Measurements from ENCODE around the gene VAV2. TPM values are rescaled to one million over a fixed set of nuclear protein-coding genes. Genes with fewer than 3 reads are reported as not detected.

VAV2 gene
- total RNA-seq, 2 donors from 2014 or later, result 3.4 to 6.0 TPM

GRCh38 chr9:134032456-134033222 lies 40.5 kb upstream of the VAV2 start:
- Histone ChIP-seq H3K36me3 (peaks cover 58% of the 10 kb centered on the region), H3K27ac (no peak overlapping the region), H3K27me3 (no peaks in the 10 kb centered on the region), H3K9me3 (peaks cover 0 to 2% of the 10 kb centered on the region in 2 donors), H3K4me1 (no peaks in the 10 kb centered on the region), H3K4me3 (no peak overlapping the region)
- TF ChIP-seq, protein P1, sequence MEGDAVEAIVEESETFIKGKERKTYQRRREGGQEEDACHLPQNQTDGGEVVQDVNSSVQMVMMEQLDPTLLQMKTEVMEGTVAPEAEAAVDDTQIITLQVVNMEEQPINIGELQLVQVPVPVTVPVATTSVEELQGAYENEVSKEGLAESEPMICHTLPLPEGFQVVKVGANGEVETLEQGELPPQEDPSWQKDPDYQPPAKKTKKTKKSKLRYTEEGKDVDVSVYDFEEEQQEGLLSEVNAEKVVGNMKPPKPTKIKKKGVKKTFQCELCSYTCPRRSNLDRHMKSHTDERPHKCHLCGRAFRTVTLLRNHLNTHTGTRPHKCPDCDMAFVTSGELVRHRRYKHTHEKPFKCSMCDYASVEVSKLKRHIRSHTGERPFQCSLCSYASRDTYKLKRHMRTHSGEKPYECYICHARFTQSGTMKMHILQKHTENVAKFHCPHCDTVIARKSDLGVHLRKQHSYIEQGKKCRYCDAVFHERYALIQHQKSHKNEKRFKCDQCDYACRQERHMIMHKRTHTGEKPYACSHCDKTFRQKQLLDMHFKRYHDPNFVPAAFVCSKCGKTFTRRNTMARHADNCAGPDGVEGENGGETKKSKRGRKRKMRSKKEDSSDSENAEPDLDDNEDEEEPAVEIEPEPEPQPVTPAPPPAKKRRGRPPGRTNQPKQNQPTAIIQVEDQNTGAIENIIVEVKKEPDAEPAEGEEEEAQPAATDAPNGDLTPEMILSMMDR (IDR thresholded peaks at IDR 0.05), result no peak
- DNase-seq (ENCODE audit: low spot score), result no peak

DNA sequence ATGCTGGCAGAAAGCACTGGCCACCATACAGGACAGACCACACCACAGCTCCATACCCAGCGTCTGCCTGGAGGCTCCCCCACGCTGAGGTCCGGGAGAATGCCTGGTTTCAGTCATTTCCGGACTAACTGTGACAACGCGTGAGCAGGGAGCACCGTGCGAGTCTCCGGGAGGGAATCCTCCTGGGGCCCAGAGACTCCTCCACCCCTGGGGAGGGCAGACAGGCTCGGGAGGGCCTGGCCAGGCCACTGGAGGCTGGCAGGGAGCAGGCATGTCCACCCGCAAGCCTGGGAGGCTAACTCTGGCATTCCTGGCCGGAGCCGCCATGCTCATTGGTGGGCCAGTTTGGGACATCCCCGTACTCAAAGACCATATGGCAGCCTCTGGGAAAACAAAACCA lies 39.7 kb upstream of the VAV2 start:
- no peaks in the 10 kb centered on the region for H3K27me3 ChIP-seq
- H3K4me1 ChIP-seq, result no peaks in the 10 kb centered on the region
- TF ChIP-seq, protein P1 (IDR thresholded peaks at IDR 0.05), result no peak
- no peaks in the 10 kb centered on the region for H3K9me3 ChIP-seq
- H3K4me3 ChIP-seq, result no peak overlapping the region
- no peak overlapping the region for H3K27ac ChIP-seq
- DNase-seq (ENCODE audit: low spot score), result no peak
- H3K36me3 ChIP-seq, result peaks cover 56% of the 10 kb centered on the region

- H3K36me3 ChIP-seq, result peaks cover 47% of the 10 kb centered on the region
- H3K9me3 ChIP-seq, result no peaks in the 10 kb centered on the region
- TF ChIP-seq, protein P1 (IDR thresholded peaks at IDR 0.05), result no peak
- H3K27ac ChIP-seq, result no peak overlapping the region
- DNase-seq (ENCODE audit: low spot score), result no peak
- peaks cover 0 to 7% of the 10 kb centered on the region in 2 donors for H3K4me1 ChIP-seq
- no peak overlapping the region for H3K4me3 ChIP-seq
- no peaks in the 10 kb centered on the region for H3K27me3 ChIP-seq
Observed at GRCh38 chr9:134030821-134031470, 38.8 kb upstream of the VAV2 start.

- peaks cover 33% of the 10 kb centered on the region for H3K36me3 ChIP-seq
- H3K9me3 ChIP-seq, result no peaks in the 10 kb centered on the region
- TF ChIP-seq, protein P1 (IDR thresholded peaks at IDR 0.05), result no peak
- no peak overlapping the region for H3K27ac ChIP-seq
- H3K27me3 ChIP-seq, result no peaks in the 10 kb centered on the region
- H3K4me1 ChIP-seq, result peaks cover 0 to 10% of the 10 kb centered on the region in 2 donors
- no peak for DNase-seq (ENCODE audit: low spot score)
- no peak overlapping the region for H3K4me3 ChIP-seq
Observed at GRCh38 chr9:134029248-134030226, 37.4 kb upstream of the VAV2 start.

DNA sequence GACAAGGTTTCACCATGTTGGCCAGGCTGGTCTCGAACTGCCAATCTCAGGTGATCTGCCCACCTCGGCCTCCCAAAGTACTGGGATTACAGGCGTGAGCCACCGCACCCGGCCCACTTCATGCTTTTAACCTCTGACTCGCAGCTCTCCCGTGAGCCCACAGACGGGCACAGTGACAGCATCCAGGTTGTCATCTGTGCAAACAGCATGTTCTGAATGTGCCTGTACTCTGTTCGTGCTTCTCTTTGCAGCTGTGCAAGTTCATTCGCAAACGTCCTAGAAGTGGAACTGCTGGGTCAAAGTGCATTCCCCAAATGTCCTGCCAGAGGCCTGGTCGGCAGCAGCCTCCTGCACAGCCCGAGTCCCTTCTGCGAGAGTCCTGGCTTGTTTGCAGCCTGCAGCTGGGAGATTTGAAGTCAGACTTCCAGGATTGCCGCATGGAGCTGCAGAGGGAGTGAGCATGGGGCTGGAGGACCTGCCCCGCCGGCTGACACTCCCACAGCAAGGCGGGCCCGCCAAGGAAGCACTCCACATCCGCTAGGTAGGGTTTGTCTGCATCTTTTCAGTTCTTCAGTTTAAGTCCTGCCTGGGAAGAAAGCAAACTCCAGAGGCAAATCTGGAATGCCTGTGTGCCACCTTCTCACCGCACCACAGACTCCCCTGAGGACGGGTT lies 36.6 kb upstream of the VAV2 start:
- no peak overlapping the region for H3K4me3 ChIP-seq
- H3K36me3 ChIP-seq, result peaks cover 25% of the 10 kb centered on the region
- no peak for DNase-seq (ENCODE audit: low spot score)
- no peak overlapping the region for H3K27ac ChIP-seq
- no peaks in the 10 kb centered on the region for H3K27me3 ChIP-seq
- no peaks in the 10 kb centered on the region for H3K9me3 ChIP-seq
- TF ChIP-seq, protein P1 (IDR thresholded peaks at IDR 0.05), result no peak
- H3K4me1 ChIP-seq, result peaks cover 0 to 10% of the 10 kb centered on the region in 2 donors
